B cell (primary cell): ENCODE measurements around the gene RRBP1. TPM values are rescaled to one million over a fixed set of nuclear protein-coding genes. Genes with fewer than 3 reads are reported as not detected.

Experiments
- ATAC-seq: fragments of 200-7000 bp; cut with Tn5 transposase; one replicate; pipeline ENCODE4 v1.10.0; 2021; ENCODE audit warnings: low read depth, mild to moderate bottlenecking, moderate number of reproducible peaks, moderate library complexity
- CTCF ChIA-PET: fragments of 350-600 bp; sonication (Branson Sonifier 250); formaldehyde crosslinking; loops from one replicate; lab custom pipeline; 2021; ENCODE audit warnings: antibody characterized with exemption, inconsistent platforms; lab: Charles Lee
- POLR2A ChIA-PET: fragments of 350-600 bp; sonication (Branson Sonifier 250); formaldehyde crosslinking; loops from one replicate; lab custom pipeline; 2021; ENCODE audit warnings: antibody characterized with exemption; lab: Charles Lee
- DNase-seq: peaks from one replicate; pipeline ENCODE4 v3.0.0; 2013
- H2AFZ ChIP-seq: 2 replicates; pipeline ENCODE4 v1.6.1; 2012; ENCODE audit warnings: mild to moderate bottlenecking, low read depth, low read length; ENCODE audit not compliant: insufficient read depth, poor library complexity, severe bottlenecking
- H3K27ac ChIP-seq, 2 donors: 1 replicate in 1 of 2; 2 replicates in 1 of 2; pipeline ENCODE4 v1.5.1; 2012 to 2013; ENCODE audit warnings: low read length in 2 of 2, mild to moderate bottlenecking in 2 of 2, moderate library complexity in 1 of 2
- H3K27me3 ChIP-seq, 4 experiments: fragments of 200-600 bp in 1 of 4; sonication (generic) in 1 of 4; replicated peaks in 1 of 4; 1 replicate in 2 of 4; 2 replicates in 2 of 4; pipeline versions ENCODE4 v1.6.1 to v1.7.0; 2013 to 2016; ENCODE audit warnings: low read length in 3 of 4, mild to moderate bottlenecking in 2 of 4, mixed read lengths in 1 of 4, moderate library complexity in 1 of 4; ENCODE audit not compliant: insufficient read depth in 4 of 4, control insufficient read depth in 3 of 4; ENCODE audit errors: control extremely low read depth in 1 of 4
- H3K36me3 ChIP-seq, 2 experiments: replicated peaks in 1 of 2; 1 replicate in 1 of 2; 2 replicates in 1 of 2; pipeline versions ENCODE4 v1.6.1 to v1.7.1; 2013; ENCODE audit warnings: low read length in 1 of 2; ENCODE audit not compliant: insufficient read depth in 2 of 2, control insufficient read depth in 1 of 2; ENCODE audit errors: control extremely low read depth in 1 of 2, extremely low read depth in 1 of 2
- H3K4me1 ChIP-seq, 2 donors: fragments of 200-600 bp in 1 of 2; sonication (generic) in 1 of 2; 1 replicate in 1 of 2; 2 replicates in 1 of 2; pipeline versions ENCODE4 v1.5.1 to v1.6.1; 2013 to 2017; ENCODE audit warnings: low read length in 2 of 2; ENCODE audit not compliant: control insufficient read depth in 2 of 2, insufficient read depth in 2 of 2
- H3K4me2 ChIP-seq: replicated peaks from 2 replicates; pipeline ENCODE3; 2012; ENCODE audit warnings: mild to moderate bottlenecking, low read depth, low read length; ENCODE audit not compliant: poor library complexity, severe bottlenecking
- H3K4me3 ChIP-seq, 5 experiments: fragments of 200-600 bp in 1 of 5; sonication (generic) in 1 of 5; 1 replicate in 3 of 5; 2 replicates in 2 of 5; pipeline versions ENCODE4 v1.5.1 to v1.7.0; 2011 to 2016; ENCODE audit warnings: low read length in 4 of 5, mild to moderate bottlenecking in 4 of 5, low read depth in 2 of 5, control low read depth in 1 of 5, moderate library complexity in 1 of 5; ENCODE audit not compliant: insufficient read depth in 1 of 5; ENCODE audit errors: control extremely low read depth in 1 of 5, extremely low read depth in 1 of 5
- H3K79me2 ChIP-seq: fragments of 200-600 bp; sonication (generic); one replicate; pipeline ENCODE4 v1.6.0; 2016; ENCODE audit warnings: low read length; ENCODE audit not compliant: control insufficient read depth, insufficient read depth
- H3K9ac ChIP-seq: fragments of 200-600 bp; sonication (generic); 2 replicates; pipeline ENCODE4 v1.6.1; 2017; ENCODE audit warnings: mild to moderate bottlenecking, low read length, moderate library complexity
- H3K9me3 ChIP-seq, 3 donors: one replicate each; pipeline versions ENCODE4 v1.6.1 to v1.7.1; 2013; ENCODE audit warnings: low read length in 2 of 3; ENCODE audit not compliant: control insufficient read depth in 2 of 3, insufficient read depth in 1 of 3; ENCODE audit errors: control extremely low read depth in 1 of 3
- H4K20me1 ChIP-seq: 2 replicates; pipeline ENCODE4 v1.6.0; 2012; ENCODE audit warnings: mild to moderate bottlenecking, low read length; ENCODE audit not compliant: insufficient read depth, control insufficient read depth, poor library complexity, severe bottlenecking
- H3K27ac Mint-ChIP-seq: one replicate; pipeline ENCODE4 v1.8.0; 2021; ENCODE audit warnings: mixed read lengths
- H3K27me3 Mint-ChIP-seq: one replicate; pipeline ENCODE4 v1.8.0; 2021; ENCODE audit warnings: mixed read lengths
- H3K4me1 Mint-ChIP-seq: one replicate; pipeline ENCODE4 v1.8.0; 2021; ENCODE audit warnings: mixed read lengths
- H3K4me3 Mint-ChIP-seq: one replicate; pipeline ENCODE4 v1.8.0; 2021; ENCODE audit warnings: mixed read lengths
- H3K9me3 Mint-ChIP-seq: one replicate; pipeline ENCODE4 v1.8.0; 2022; ENCODE audit warnings: mixed read lengths; ENCODE audit not compliant: insufficient read depth
- EZH2 ChIP-seq: IDR thresholded peaks from 2 replicates; pipeline ENCODE4 v1.6.1; 2012; ENCODE audit warnings: borderline replicate concordance, low read depth, mild to moderate bottlenecking, moderate library complexity, low read length; ENCODE audit not compliant: insufficient read depth, poor library complexity, severe bottlenecking
- WGBS: methylation state at CpG from one replicate; pipeline ENCODE4 v1.1.5; 2013; ENCODE audit warnings: missing lambda C conversion rate; ENCODE audit not compliant: insufficient coverage; 5-methylcytosine and 5-hydroxymethylcytosine counted together
- intact Hi-C: fragments of 100-400 bp; cut with micrococcal nuclease; formaldehyde crosslinking; loops from one replicate; pipeline ENCODE4 v1.10.0; 2022
- polyA plus RNA-seq: library from polyadenylated mRNA; depleted of rRNA; stranded (reverse); fragments of >200 nt; gene quantifications from 2 replicates; pipeline ENCODE4 v1.2.3, GENCODE V29; 2012
- total RNA-seq, 2 donors: library from RNA; stranded (reverse); fragments of 120-200 nt in 1 of 2; gene quantifications; 1 replicate in 1 of 2; 2 replicates in 1 of 2; pipeline versions ENCODE4 v1.2.3 to v1.2.4, GENCODE V29; 2013 to 2022
- TF ChIP-seq, protein P1 (sequence below): fragments of 200-600 bp; IDR thresholded peaks from one replicate; pipeline ENCODE4 v1.8.0; 2022; ENCODE audit warnings: antibody characterized with exemption, mild to moderate bottlenecking

The RRBP1 gene
- total and polyA plus RNA-seq, 2 donors (not counting 1 experiment from before 2014, with no cell fraction given): 10.9 to 27.5 TPM

DNA sequence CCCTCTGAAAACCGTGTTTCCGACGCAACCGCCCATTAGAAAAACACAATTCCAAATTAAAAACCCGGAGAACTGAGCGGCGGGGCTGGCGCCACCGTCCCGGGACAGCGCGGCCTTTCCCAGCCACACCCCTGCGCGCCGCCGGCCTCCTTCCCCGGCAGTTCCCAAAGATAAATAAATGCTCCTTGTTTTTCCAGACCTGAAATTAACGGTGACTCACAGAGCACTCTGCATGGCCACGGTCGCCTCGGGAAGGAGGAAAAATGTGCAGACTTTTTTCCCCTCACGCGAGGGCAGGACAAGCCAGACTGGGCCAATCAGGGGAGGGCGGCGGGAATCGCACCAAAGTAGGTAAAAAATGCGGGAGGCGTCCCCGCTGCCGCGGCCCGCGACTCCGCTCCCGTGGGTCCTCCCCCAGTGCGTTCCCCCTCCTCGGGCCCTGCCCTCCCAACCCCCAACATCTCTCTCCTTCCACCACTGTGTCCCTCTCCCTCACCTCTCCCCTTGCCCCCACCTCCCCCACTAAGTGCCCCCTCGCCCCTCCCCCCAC, 113.0 kb downstream of the RRBP1 start:
- H3K27ac ChIP-seq: no peak overlapping the region
- ATAC-seq (no peak), DNase-seq (peak; percentile 32)
- intact Hi-C loops: loop anchor here (1.0 kb wide), 1 partner anchor 113 kb away; the partner anchor contains the start of gene RRBP1
- no peak for TF ChIP-seq EZH2
- TF ChIP-seq, protein P1, sequence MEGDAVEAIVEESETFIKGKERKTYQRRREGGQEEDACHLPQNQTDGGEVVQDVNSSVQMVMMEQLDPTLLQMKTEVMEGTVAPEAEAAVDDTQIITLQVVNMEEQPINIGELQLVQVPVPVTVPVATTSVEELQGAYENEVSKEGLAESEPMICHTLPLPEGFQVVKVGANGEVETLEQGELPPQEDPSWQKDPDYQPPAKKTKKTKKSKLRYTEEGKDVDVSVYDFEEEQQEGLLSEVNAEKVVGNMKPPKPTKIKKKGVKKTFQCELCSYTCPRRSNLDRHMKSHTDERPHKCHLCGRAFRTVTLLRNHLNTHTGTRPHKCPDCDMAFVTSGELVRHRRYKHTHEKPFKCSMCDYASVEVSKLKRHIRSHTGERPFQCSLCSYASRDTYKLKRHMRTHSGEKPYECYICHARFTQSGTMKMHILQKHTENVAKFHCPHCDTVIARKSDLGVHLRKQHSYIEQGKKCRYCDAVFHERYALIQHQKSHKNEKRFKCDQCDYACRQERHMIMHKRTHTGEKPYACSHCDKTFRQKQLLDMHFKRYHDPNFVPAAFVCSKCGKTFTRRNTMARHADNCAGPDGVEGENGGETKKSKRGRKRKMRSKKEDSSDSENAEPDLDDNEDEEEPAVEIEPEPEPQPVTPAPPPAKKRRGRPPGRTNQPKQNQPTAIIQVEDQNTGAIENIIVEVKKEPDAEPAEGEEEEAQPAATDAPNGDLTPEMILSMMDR: no peak
- H3K36me3 ChIP-seq: no peaks in the 10 kb centered on the region
- H3K9me3 ChIP-seq: peaks cover 0 to 5% (median 0%) of the 10 kb centered on the region in 3 donors
- Mint-ChIP-seq H3K27ac (no peak overlapping the region), H3K27me3 (peaks cover 8% of the 10 kb centered on the region), H3K4me1 (peaks cover 20% of the 10 kb centered on the region), H3K9me3 (peaks cover 4% of the 10 kb centered on the region), H3K4me3 (peak overlapping the region; percentile 64)
- peaks cover 23% of the 10 kb centered on the region for H3K79me2 ChIP-seq
- H4K20me1 ChIP-seq: no peaks in the 10 kb centered on the region
- peak overlapping the region in 4 of 5 experiments; percentile 26 to 91 (median 40) for H3K4me3 ChIP-seq
- H3K4me1 ChIP-seq: peaks cover 11 to 14% of the 10 kb centered on the region in 2 donors
- POLR2A ChIA-PET: no interaction called here
- peak overlapping the region; percentile 64 for H2AFZ ChIP-seq
- CTCF ChIA-PET: interaction anchor here (1.0 kb wide), 1 partner anchor 329 kb away, joined by 4 read pairs; no protein-coding TSS in a partner anchor
- H3K4me2 ChIP-seq: peak overlapping the region; percentile 98
- peaks cover 0 to 12% (median 2%) of the 10 kb centered on the region in 4 experiments for H3K27me3 ChIP-seq
- 3% methylated on average over 21 of the region's 38 CpGs for WGBS
- H3K9ac ChIP-seq: peak overlapping the region; percentile 88

DNA sequence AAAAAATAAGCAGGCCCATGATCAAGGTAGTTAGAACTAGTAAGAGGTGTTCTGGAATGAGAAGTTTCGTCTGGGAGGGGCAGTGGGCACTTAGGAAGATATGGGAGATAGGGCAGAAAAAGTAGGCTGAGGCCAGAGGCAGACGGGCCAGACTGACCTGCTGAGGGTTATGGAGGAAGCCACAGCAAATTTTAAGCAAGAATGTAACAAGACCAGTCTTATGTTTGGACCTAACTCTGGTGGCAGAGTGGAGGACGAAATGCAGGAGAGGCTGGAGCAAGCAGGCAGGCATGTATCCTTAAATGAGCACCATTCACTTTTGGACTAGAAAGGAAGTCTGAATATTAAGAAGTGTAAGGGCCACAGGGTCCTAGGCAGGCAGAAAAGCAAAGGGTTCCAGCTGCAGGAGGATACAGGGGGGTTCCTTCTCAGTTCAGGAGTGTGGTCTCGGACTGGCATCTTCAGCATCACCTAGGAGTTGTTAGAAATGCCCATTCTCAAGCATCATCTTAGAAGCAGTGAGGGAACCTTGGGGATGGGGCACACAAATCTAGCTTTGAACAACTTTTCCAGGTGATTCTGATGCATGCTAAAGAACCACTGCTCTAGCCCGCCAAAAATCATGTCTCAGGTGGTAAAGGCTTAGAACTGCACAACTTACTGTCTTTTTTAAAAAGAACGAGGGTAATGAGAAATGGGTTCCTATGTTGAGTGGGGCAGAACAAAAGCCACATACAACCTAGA, 113.8 kb downstream of the RRBP1 start:
- POLR2A ChIA-PET: no interaction called here
- intact Hi-C loops: no loop called here
- peaks cover 0 to 5% (median 0%) of the 10 kb centered on the region in 3 donors for H3K9me3 ChIP-seq
- no peak overlapping the region for H3K4me3 ChIP-seq
- no peaks in the 10 kb centered on the region for H4K20me1 ChIP-seq
- DNase-seq (peak; percentile 15), ATAC-seq (no peak)
- 100% methylated on average over 3 of the region's 6 CpGs for WGBS
- peaks cover 15% of the 10 kb centered on the region for H3K79me2 ChIP-seq
- no peak overlapping the region for H3K27ac ChIP-seq
- peaks cover 0 to 12% (median 2%) of the 10 kb centered on the region in 4 experiments for H3K27me3 ChIP-seq
- TF ChIP-seq, protein P1: no peak
- no peak for TF ChIP-seq EZH2
- no peak overlapping the region for H2AFZ ChIP-seq
- Mint-ChIP-seq H3K27me3 (peaks cover 8% of the 10 kb centered on the region), H3K9me3 (peaks cover 4% of the 10 kb centered on the region), H3K4me1 (peaks cover 20% of the 10 kb centered on the region), H3K4me3 (peak overlapping the region; percentile 61), H3K27ac (no peak overlapping the region)
- H3K36me3 ChIP-seq: no peaks in the 10 kb centered on the region
- CTCF ChIA-PET: no interaction called here
- no peak overlapping the region for H3K9ac ChIP-seq
- H3K4me2 ChIP-seq: no peak overlapping the region
- peaks cover 11 to 14% of the 10 kb centered on the region in 2 donors for H3K4me1 ChIP-seq
